ENCODE measurements around the gene CTIF. TPM values are rescaled to one million over a fixed set of nuclear protein-coding genes. Genes with fewer than 3 reads are reported as not detected.
A peak's percentile ranks its signal among the peaks of the same experiment; 100 is the strongest.

The CTIF gene
- total RNA-seq, 1 experiment from 2014 or later: 95.8 TPM

GRCh38 chr18:48861181-48861708, 322.4 kb downstream of the CTIF start:
- H3K4me3 Mint-ChIP-seq (ENCODE audit: unreplicated experiment): no peak overlapping the region
- H3K9me3 Mint-ChIP-seq (ENCODE audit: unreplicated experiment): no peaks in the 10 kb centered on the region
- DNase-seq (ENCODE audit: unreplicated experiment): no peak
- POLR2A ChIA-PET: interaction anchor here (0.7 to 1.4 kb wide), 2 partner anchors 11 to 43 kb away, joined by 3 to 4 read pairs; no protein-coding TSS in a partner anchor
- intact Hi-C loops (cut with micrococcal nuclease): no loop called here
- H3K27ac Mint-ChIP-seq (ENCODE audit: low read depth, unreplicated experiment): no peak overlapping the region
- no peaks in the 10 kb centered on the region for H3K4me1 Mint-ChIP-seq (ENCODE audit: insufficient read depth, unreplicated experiment)
- CTCF ChIA-PET: interaction anchor here (0.6 kb wide), 1 partner anchor 346 kb away, joined by 3 read pairs; no protein-coding TSS in a partner anchor
- no TSS peak for BruUV-seq (replicated peaks)
- no peaks in the 10 kb centered on the region for H3K27me3 Mint-ChIP-seq (ENCODE audit: insufficient read depth, unreplicated experiment)
- no peak for TF ChIP-seq CTCF (IDR thresholded peaks at IDR 0.05; ENCODE audit: unreplicated experiment)
- H3K36me3 Mint-ChIP-seq (ENCODE audit: insufficient read depth, unreplicated experiment): peaks cover 21% of the 10 kb centered on the region

- no peaks in the 10 kb centered on the region for H3K9me3 Mint-ChIP-seq (ENCODE audit: unreplicated experiment)
- ChIA-PET CTCF (no interaction called here), POLR2A (interaction anchor here (0.7 kb wide), 1 partner anchor 10 kb away, joined by 4 read pairs; no protein-coding TSS in a partner anchor)
- H3K4me3 Mint-ChIP-seq (ENCODE audit: unreplicated experiment): no peak overlapping the region
- peaks cover 17% of the 10 kb centered on the region for H3K36me3 Mint-ChIP-seq (ENCODE audit: insufficient read depth, unreplicated experiment)
- intact Hi-C loops (cut with micrococcal nuclease): no loop called here
- no TSS peak for BruUV-seq (replicated peaks)
- no peak for DNase-seq (ENCODE audit: unreplicated experiment)
- no peaks in the 10 kb centered on the region for H3K4me1 Mint-ChIP-seq (ENCODE audit: insufficient read depth, unreplicated experiment)
- no peaks in the 10 kb centered on the region for H3K27me3 Mint-ChIP-seq (ENCODE audit: insufficient read depth, unreplicated experiment)
- no peak overlapping the region for H3K27ac Mint-ChIP-seq (ENCODE audit: low read depth, unreplicated experiment)
- no peak for TF ChIP-seq CTCF (IDR thresholded peaks at IDR 0.05; ENCODE audit: unreplicated experiment)
Observed at GRCh38 chr18:48862132-48862531, 323.3 kb downstream of the CTIF start.

DNA sequence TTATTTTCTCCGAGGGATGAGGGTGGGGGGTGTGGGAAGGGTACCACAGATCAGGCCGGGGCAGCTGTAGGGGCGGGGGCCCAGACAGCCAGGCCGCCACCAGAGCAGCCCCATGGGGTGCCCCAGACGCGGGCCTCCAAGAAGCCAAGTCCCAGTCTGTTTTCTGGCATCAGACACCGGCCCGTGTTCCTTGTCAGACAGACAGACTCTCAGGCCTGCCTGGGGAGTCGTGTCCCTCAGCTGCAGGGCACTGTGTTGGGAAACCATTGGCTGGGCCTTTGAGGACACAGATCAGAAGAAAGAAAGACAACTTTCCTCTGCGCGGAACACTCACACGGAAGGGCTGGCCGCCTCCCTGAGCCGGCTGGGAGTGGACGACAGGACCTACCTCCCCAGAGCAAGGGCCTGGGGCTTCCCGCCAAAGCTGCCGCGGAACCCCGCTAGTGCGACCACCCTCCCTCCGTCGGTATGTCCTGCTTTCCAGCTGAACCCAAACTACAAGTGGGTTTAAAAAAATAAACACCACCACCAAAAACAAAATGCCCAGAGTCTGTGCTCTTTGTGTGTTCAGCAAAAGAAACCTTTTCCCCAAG, 323.9 kb downstream of the CTIF start:
- H3K4me3 Mint-ChIP-seq (ENCODE audit: unreplicated experiment): no peak overlapping the region
- H3K9me3 Mint-ChIP-seq (ENCODE audit: unreplicated experiment): no peaks in the 10 kb centered on the region
- POLR2A ChIA-PET: interaction anchor here (0.6 kb wide), 1 partner anchor 418 kb away, joined by 3 read pairs; no protein-coding TSS in a partner anchor
- no peaks in the 10 kb centered on the region for H3K27me3 Mint-ChIP-seq (ENCODE audit: insufficient read depth, unreplicated experiment)
- peaks cover 16% of the 10 kb centered on the region for H3K36me3 Mint-ChIP-seq (ENCODE audit: insufficient read depth, unreplicated experiment)
- no peak overlapping the region for H3K27ac Mint-ChIP-seq (ENCODE audit: low read depth, unreplicated experiment)
- H3K4me1 Mint-ChIP-seq (ENCODE audit: insufficient read depth, unreplicated experiment): no peaks in the 10 kb centered on the region
- BruUV-seq (replicated peaks): TSS peak; percentile 18
- intact Hi-C loops (cut with micrococcal nuclease): no loop called here
- no peak for TF ChIP-seq CTCF (IDR thresholded peaks at IDR 0.05; ENCODE audit: unreplicated experiment)
- CTCF ChIA-PET: interaction anchor here (0.8 kb wide), 1 partner anchor 253 kb away, joined by 4 read pairs; no protein-coding TSS in a partner anchor
- DNase-seq (ENCODE audit: unreplicated experiment): no peak

DNA sequence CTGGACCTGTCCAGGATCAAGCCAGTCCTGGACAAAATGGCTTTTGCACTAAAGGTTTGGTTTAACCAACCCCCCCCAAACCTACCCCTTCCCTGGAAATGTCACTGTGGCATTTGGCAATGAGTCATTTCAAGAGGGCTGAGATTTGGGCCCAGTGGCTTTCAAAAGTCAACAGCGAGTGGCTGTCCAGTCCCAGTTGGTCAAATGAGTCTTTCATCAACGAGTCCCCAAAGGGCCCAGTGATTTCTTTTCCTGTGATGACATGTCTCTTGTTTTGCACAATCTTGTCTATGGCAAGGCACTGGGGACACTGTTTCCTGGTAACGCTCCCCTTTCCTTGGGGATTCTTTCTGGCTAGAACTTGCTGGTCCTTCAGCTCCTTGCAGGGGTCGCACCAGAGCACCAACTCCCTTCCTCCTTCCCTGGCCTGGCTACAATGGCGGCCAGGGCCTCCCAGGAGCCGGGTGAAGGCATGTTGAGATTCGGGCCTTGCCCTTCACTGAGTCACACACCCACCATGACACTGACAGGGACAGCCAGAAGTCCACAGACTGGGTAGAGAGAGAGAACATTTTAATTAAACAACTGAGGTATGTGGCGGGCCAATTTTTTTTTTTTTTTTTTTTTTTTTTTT, 324.7 kb downstream of the CTIF start:
- H3K4me1 Mint-ChIP-seq (ENCODE audit: insufficient read depth, unreplicated experiment): no peaks in the 10 kb centered on the region
- POLR2A ChIA-PET: interaction anchor here (0.7 kb wide), 1 partner anchor 86 kb away, joined by 3 read pairs; no protein-coding TSS in a partner anchor
- no peak overlapping the region for H3K4me3 Mint-ChIP-seq (ENCODE audit: unreplicated experiment)
- H3K27ac Mint-ChIP-seq (ENCODE audit: low read depth, unreplicated experiment): no peak overlapping the region
- DNase-seq (ENCODE audit: unreplicated experiment): no peak
- no TSS peak for BruUV-seq (replicated peaks)
- no peaks in the 10 kb centered on the region for H3K27me3 Mint-ChIP-seq (ENCODE audit: insufficient read depth, unreplicated experiment)
- CTCF ChIA-PET: interaction anchor here (0.8 kb wide), 1 partner anchor 252 kb away, joined by 4 read pairs; no protein-coding TSS in a partner anchor
- TF ChIP-seq CTCF (IDR thresholded peaks at IDR 0.05; ENCODE audit: unreplicated experiment): no peak
- H3K36me3 Mint-ChIP-seq (ENCODE audit: insufficient read depth, unreplicated experiment): peaks cover 13% of the 10 kb centered on the region
- intact Hi-C loops (cut with micrococcal nuclease): no loop called here
- H3K9me3 Mint-ChIP-seq (ENCODE audit: unreplicated experiment): no peaks in the 10 kb centered on the region

Measured in MCF 10A (cell line).